C4-2B (cell line): ENCODE measurements around the gene GRID1.

ENCODE experiments used
- H3K27ac ChIP-seq: fragments of 450-650 bp; 2 replicates; pipeline ENCODE4 v1.5.1; 2017
- CTCF ChIP-seq: fragments of 450-650 bp; conservative IDR thresholded peaks from 2 replicates; pipeline ENCODE4 v1.5.1; 2017; ENCODE audit warnings: mild to moderate bottlenecking
- ZFX ChIP-seq: fragments of 450-650 bp; IDR thresholded peaks from 2 replicates; pipeline ENCODE4 v1.6.1; 2017

The GRID1 gene

GRCh38 chr10:86366902-86367151 is 232 bp upstream of the GRID1 start:
- H3K27ac ChIP-seq = no peak overlapping the region

GRCh38 chr10:86365346-86366032 is 1.1 kb downstream of the GRID1 start:
- TF ChIP-seq ZFX (no peak), CTCF (no peak)
- no peak overlapping the region for H3K27ac ChIP-seq

More at GRCh38 chr10:86366902-86367151, 232 bp upstream of the GRID1 start:
- no peak for TF ChIP-seq ZFX
- no peak for TF ChIP-seq CTCF

- no peak overlapping the region for H3K27ac ChIP-seq
- TF ChIP-seq ZFX (no peak), CTCF (no peak)
Observed at GRCh38 chr10:86364491-86365345, 1.9 kb downstream of the GRID1 start.

- no peak overlapping the region for H3K27ac ChIP-seq
- no peak for TF ChIP-seq CTCF
- TF ChIP-seq ZFX = no peak
Observed at GRCh38 chr10:86363833-86364490, 2.6 kb downstream of the GRID1 start.

GRCh38 chr10:86363184-86363832 is 3.3 kb downstream of the GRID1 start:
- no peak overlapping the region for H3K27ac ChIP-seq
- TF ChIP-seq ZFX = no peak
- TF ChIP-seq CTCF = no peak; the same call in 1 of the 2 replicates

GRCh38 chr10:86362586-86363183 is 3.9 kb downstream of the GRID1 start:
- no peak overlapping the region for H3K27ac ChIP-seq
- TF ChIP-seq ZFX = no peak
- no peak for TF ChIP-seq CTCF
